Type B pancreatic cell (in vitro differentiated cells): ENCODE data around the gene ATP13A2. TPM values are rescaled to one million over a fixed set of nuclear protein-coding genes. Genes with fewer than 3 reads are reported as not detected.

ENCODE experiments used
- DNase-seq: peaks from one replicate; pipeline ENCODE4 v3.0.0; 2021; ENCODE audit warnings: mixed read lengths; ENCODE audit not compliant: unreplicated experiment; ENCODE audit errors: extremely low spot score
- H3K27ac Mint-ChIP-seq: 2 replicates; pipeline ENCODE4 v1.8.0; 2021; ENCODE audit warnings: mild to moderate bottlenecking, mixed read lengths
- H3K27me3 Mint-ChIP-seq: 2 replicates; pipeline ENCODE4 v1.8.0; 2021; ENCODE audit warnings: mixed read lengths
- H3K36me3 Mint-ChIP-seq: 2 replicates; pipeline ENCODE4 v1.8.0; 2021; ENCODE audit warnings: mixed read lengths
- H3K4me1 Mint-ChIP-seq: one replicate; pipeline ENCODE4 v1.8.0; 2021; ENCODE audit warnings: mixed read lengths; ENCODE audit not compliant: unreplicated experiment
- H3K4me3 Mint-ChIP-seq: 2 replicates; pipeline ENCODE4 v1.8.0; 2021; ENCODE audit warnings: mild to moderate bottlenecking, mixed read lengths
- H3K9me3 Mint-ChIP-seq: 2 replicates; pipeline ENCODE4 v1.8.0; 2021; ENCODE audit warnings: mixed read lengths
- total RNA-seq: library from RNA; stranded (reverse); gene quantifications from 2 replicates; pipeline ENCODE4 v1.2.1, GENCODE V29; 2021; ENCODE audit warnings: low replicate concordance
- TF ChIP-seq, protein P1 (sequence below): fragments of 200-600 bp; sonication (generic); conservative IDR thresholded peaks from 2 replicates; pipeline ENCODE4 v1.5.0; 2021; ENCODE audit warnings: antibody characterized with exemption, mild to moderate bottlenecking

ATP13A2 gene
- total RNA-seq, 1 donor from 2014 or later, result 66.4 TPM

DNA sequence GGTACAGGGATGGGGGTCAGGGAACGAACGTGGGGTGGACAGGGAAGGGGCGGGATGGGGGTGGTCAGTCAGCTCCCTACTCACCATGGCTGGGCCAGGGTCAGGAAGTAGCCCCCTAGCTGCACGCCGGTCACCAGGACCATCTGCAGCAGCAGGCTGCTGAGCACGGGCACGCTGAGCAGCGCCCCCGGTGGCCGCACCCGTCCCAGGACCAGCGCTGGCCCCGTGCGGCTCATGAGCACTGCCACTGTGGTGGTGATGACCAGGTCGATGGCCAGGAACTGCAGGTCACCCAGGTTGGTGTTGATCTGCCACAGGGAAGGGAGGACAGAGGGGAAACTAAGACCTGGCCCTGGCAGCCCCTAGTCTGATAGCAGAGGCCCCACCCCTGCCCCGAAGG lies 24.8 kb downstream of the ATP13A2 start:
- no peaks in the 10 kb centered on the region for H3K27me3 Mint-ChIP-seq
- no peak overlapping the region for H3K4me3 Mint-ChIP-seq
- no peaks in the 10 kb centered on the region for H3K36me3 Mint-ChIP-seq
- no peak overlapping the region for H3K27ac Mint-ChIP-seq
- no peaks in the 10 kb centered on the region for H3K9me3 Mint-ChIP-seq
- no peak for DNase-seq
- TF ChIP-seq, protein P1, sequence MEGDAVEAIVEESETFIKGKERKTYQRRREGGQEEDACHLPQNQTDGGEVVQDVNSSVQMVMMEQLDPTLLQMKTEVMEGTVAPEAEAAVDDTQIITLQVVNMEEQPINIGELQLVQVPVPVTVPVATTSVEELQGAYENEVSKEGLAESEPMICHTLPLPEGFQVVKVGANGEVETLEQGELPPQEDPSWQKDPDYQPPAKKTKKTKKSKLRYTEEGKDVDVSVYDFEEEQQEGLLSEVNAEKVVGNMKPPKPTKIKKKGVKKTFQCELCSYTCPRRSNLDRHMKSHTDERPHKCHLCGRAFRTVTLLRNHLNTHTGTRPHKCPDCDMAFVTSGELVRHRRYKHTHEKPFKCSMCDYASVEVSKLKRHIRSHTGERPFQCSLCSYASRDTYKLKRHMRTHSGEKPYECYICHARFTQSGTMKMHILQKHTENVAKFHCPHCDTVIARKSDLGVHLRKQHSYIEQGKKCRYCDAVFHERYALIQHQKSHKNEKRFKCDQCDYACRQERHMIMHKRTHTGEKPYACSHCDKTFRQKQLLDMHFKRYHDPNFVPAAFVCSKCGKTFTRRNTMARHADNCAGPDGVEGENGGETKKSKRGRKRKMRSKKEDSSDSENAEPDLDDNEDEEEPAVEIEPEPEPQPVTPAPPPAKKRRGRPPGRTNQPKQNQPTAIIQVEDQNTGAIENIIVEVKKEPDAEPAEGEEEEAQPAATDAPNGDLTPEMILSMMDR, result peak; percentile 72
- peaks cover 9% of the 10 kb centered on the region for H3K4me1 Mint-ChIP-seq

DNA sequence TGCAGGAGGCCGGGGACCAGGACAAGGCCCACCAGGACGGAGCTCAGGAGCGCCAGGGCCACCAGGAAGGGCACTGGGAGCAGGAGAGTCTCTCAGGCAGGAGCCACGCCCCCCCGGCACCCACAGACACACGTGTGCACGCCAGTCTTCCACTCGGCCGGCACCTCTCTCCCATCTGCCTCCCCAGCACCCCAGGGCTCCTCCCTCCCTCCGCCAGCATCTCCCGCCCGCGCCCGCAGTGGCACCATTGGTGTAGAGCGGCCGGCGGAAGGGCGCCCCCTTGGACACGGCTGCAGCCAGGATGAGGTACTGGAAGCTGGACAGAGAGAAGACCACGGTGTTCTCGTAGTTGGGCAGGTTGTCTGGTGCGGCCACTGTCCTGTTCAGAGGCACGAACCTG lies 25.2 kb downstream of the ATP13A2 start:
- no peak overlapping the region for H3K27ac Mint-ChIP-seq
- no peaks in the 10 kb centered on the region for H3K27me3 Mint-ChIP-seq
- H3K4me3 Mint-ChIP-seq, result no peak overlapping the region
- H3K4me1 Mint-ChIP-seq, result peaks cover 11% of the 10 kb centered on the region
- no peaks in the 10 kb centered on the region for H3K9me3 Mint-ChIP-seq
- H3K36me3 Mint-ChIP-seq, result no peaks in the 10 kb centered on the region
- DNase-seq, result no peak
- TF ChIP-seq, protein P1, result no peak

DNA sequence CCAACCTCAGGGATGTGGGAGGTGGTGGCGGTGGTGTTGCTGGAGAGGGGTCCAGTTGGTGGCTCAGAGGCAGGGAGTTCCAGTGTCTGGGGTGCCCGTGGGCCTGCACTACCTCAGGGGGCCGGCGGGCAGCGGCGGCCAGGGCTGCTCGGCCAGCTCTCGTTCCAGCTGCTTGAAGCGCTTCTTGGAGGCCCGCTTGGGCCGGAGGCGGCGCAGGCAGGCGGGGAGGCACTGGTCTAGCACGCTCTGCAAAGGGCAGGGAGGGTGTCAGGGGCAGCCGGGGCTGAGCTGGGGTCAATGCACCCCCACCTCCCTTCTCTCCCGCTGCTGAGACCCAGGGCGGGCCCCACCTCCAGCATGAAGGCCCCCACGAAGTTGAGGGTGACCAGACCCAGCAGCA lies 25.6 kb downstream of the ATP13A2 start:
- H3K4me1 Mint-ChIP-seq, result peaks cover 15% of the 10 kb centered on the region
- peaks cover 1% of the 10 kb centered on the region for H3K27me3 Mint-ChIP-seq
- peak overlapping the region; percentile 39 for H3K27ac Mint-ChIP-seq
- no peak overlapping the region for H3K4me3 Mint-ChIP-seq
- no peaks in the 10 kb centered on the region for H3K36me3 Mint-ChIP-seq
- TF ChIP-seq, protein P1, result no peak
- no peaks in the 10 kb centered on the region for H3K9me3 Mint-ChIP-seq
- no peak for DNase-seq

DNA sequence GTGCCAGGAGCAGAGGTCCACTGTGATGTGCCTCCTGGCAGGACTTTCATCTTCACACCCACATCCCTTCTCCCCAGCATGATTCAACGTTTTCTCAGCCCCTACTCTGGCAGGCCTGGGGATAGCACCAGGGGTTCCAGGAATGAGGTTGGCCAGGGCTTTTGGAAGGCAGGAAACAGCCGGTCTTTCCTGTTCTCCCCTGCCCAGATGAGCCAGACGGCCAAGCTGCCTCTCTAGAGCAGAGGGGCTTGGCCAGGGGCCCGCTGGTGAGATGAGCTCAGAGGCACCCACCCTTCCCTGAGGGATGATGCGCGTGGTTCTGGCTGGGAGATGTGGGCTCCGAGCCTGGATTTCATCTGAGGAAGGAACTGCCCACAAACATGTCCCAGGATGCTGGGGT lies 27.0 kb downstream of the ATP13A2 start:
- Mint-ChIP-seq H3K27me3 (peaks cover 5% of the 10 kb centered on the region), H3K36me3 (no peaks in the 10 kb centered on the region), H3K27ac (peak overlapping the region; percentile 74), H3K4me3 (peak overlapping the region; percentile 58), H3K4me1 (peaks cover 20% of the 10 kb centered on the region), H3K9me3 (no peaks in the 10 kb centered on the region)
- TF ChIP-seq, protein P1, result no peak
- DNase-seq, result no peak

DNA sequence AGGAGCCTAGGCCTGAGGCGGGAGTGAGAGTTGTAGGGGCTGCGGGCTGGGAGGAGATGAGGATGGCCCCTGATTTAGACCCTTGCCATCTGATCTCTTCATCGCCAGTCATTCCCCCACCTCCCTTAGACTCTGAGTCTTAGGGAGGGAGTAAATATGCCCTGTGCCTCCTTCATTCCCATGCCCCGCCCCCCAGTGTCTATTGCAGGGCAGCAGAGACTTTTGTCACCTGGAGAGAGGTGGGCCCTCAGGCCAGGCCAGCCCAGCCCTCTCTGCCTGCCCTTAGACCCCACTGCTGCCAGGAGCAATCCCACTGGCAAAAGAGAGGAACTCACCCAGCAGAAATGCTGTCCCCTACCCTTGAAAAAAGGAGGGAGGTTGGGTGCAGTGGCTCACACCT lies 28.1 kb downstream of the ATP13A2 start:
- TF ChIP-seq, protein P1, result no peak
- peak overlapping the region; percentile 45 for H3K27ac Mint-ChIP-seq
- H3K36me3 Mint-ChIP-seq, result no peaks in the 10 kb centered on the region
- H3K4me3 Mint-ChIP-seq, result peak overlapping the region; percentile 75
- H3K27me3 Mint-ChIP-seq, result peaks cover 5% of the 10 kb centered on the region
- H3K9me3 Mint-ChIP-seq, result no peaks in the 10 kb centered on the region
- H3K4me1 Mint-ChIP-seq, result peaks cover 20% of the 10 kb centered on the region
- DNase-seq, result no peak

DNA sequence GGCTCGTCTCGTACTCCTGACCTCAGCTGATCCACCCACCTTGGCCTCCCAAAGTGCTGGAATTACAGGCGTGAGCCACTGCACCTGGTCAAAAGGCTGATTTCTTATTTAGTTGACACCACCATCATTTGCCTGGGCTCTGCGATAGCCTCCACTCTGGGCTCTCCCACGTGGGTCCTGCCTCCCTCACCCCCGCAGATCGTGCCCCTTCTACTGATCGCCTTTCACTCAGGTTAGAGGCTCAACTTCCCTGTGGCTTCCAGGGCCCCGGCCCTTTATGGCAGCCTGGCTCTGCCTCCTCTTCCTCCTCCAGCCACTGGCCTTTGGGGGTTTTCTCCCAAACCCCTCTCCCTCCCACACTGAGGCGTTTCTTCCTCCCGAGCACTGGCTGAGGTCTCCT lies 28.8 kb downstream of the ATP13A2 start:
- TF ChIP-seq, protein P1, result no peak
- peak overlapping the region; percentile 45 for H3K27ac Mint-ChIP-seq
- no peak for DNase-seq
- peaks cover 5% of the 10 kb centered on the region for H3K27me3 Mint-ChIP-seq
- peaks cover 20% of the 10 kb centered on the region for H3K4me1 Mint-ChIP-seq
- H3K36me3 Mint-ChIP-seq, result no peaks in the 10 kb centered on the region
- peak overlapping the region; percentile 75 for H3K4me3 Mint-ChIP-seq
- H3K9me3 Mint-ChIP-seq, result no peaks in the 10 kb centered on the region
